ENCODE results near the gene CYP24A1.

Gene CYP24A1

DNA sequence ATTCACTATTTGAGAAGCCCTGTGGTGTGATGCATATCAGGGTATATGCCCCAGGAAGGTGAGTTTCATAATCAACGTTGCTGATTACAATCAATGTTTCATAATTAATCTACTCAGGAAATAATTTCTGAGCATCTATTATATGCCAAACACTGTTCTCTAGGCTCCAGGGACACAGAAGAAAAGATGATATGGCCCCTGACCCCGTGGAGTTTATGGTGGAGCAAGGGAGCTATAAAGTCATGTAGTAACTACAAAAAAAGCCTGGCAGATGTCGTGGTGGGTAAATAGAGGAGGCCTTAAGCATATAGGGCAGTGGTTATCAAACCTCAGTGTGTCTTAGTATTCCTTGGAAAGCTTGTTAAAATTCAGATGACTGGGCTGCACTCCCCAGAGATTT, 63.3 kb downstream of the CYP24A1 start:
- no peak for DNase-seq

DNA sequence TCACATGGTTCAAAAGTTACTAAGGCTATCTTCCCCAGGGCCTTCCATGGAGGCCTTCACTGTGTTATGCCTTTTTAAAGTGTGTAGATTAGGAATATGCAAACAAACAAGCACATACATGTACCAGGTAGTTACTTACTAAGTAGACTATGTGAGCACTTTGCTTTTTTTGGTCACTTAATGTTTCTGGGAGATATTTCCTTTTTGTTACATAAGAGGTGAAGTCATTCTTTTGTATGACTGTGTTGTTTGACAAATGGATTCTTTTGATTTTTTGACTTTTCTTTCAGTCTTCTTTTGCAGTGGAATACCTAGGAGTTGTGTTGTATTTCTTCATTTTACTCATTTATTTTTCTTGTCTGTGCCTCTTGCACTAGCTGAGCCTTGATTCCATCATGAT, 63.7 kb downstream of the CYP24A1 start:
- DNase-seq, result no peak

DNA sequence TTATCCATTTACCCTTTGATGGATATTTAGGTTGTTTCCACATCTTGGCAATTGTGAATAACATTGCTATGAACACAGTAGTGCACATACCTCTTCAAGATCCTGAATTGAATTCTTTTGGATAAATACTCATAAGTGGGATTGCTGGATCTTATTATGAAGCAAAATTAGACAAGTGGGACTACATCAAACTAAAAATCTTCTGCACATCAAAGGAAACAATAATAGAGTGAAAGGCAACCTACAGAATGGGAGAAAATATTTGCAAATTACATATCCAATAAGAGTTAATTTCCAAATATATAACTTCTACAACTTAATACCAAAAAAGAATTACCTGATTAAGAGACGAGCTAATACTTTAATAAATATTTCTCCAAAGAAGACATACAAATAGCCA, 65.0 kb downstream of the CYP24A1 start:
- DNase-seq, result no peak

DNA sequence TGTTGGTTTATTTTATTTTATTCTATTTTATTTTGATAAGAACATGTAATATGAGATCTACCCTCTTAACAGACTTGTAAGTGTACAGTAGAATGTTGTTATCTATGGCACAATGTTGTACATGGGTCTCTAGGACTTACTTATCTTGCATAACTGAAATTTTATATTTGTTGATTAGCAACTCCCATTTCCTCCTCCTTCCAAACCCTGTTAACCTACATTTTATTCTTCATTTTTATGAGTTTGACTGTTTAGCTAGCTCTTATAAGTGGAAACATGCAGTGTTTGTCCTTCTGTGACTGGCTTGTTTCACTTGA, 65.5 kb downstream of the CYP24A1 start:
- DNase-seq, result no peak

DNA sequence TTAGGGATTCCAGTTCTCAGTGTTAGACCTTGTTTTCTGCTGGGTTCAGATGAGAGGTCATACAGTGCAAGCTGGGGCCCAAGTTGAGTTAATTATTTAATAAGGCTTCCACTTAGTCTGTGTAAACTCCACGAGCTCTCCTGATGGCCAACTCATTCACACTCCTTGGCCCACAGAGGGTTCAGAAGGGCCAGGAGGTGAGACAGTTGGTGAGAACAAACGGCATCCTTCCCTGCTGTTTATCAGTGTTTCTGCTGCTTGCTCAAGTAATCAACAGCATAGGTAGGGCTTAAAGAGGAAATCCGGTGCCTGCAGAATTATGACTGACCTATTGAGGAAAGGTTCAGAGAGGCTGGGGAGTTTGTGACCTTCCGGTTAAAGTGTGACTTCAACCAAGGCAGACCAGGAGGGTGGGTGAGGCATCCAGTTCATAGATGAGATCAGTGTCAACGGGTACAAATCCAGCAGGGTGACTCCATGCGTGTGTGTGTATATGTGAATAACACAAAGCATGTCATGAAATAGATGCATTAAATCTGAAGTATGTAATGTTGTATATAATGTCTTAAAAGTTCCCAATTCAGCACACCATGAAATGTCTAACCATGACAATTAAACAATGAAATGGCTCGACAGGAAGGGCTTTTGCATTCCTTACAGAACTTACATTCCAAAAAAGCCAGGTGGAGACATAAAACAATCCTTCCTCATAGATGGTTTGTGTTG, 66.0 kb downstream of the CYP24A1 start:
- no peak for DNase-seq

DNA sequence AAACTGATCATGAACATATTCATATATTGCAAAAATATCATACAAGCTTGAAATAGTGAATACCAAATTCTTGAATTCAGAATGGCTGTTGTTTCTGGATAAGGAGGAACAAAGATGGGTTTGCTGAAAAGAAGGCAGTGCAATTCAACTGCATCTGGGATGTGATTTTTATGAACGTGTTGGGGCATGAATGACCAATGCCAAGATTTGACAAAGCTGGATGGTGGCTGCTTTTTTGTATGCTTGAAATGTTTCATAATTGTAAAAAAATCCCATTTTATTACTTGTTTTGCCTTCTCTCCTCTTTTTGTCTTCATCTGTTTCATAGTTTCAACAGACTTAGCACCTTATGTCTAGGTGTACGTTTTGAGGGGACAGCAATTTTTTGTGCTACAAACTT, 66.6 kb downstream of the CYP24A1 start:
- no peak for DNase-seq

DNA sequence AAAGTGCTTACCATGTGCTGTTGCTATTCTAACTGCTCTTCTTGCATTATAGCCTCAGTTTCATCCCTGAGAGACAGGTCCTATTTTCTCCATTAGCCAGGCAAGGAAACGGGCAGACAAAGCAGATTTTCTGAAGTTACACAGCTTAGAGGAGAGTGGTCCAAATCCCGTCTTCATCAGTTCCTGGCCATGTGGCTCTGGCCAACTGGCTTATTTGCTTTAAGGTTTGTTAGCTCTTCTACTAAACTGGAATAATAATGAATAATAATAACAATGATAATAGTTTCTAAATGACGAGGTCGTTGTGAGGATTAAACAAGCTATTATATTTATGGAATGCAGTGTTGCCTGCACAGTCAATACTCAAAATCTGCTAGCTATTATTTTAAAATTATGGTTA, 67.6 kb downstream of the CYP24A1 start:
- DNase-seq, result no peak

DNA sequence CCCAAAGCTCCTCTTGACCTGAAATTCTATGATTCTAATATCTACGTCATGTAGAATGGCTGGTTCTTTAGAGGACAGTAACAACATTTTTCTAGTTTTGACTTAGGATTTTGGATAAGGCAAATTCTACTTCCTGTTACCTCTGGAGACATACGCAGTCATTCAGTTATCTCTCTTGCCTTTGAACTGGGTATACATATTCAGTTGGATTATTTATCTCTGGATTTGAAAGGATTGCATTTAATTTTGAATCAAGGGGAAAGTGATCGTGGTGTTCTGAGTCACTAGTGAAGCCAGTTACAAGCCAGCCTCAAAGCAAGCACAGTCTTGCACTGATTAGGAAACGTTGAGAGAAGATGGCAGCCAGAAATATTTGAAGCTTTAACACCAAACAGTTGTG, 68.1 kb downstream of the CYP24A1 start:
- DNase-seq, result no peak

DNA sequence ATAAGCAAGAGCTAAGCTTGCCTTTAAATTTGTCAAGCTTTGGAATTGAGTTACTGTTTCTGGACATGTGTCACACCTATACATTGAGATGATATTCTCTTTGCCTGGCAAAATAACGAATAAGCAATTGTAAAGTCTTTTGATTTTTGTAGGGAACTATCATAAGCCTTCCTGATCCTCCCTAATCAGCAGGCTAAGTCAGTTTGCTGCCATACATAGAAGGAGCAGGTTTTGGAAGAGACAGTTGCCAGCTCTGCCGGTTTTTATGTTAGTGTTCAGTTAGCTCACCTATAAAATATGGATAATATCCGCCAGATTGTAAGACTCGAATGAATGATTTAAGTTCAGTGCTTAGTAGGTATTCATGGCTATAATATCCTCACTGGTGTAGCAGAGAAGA, 69.0 kb downstream of the CYP24A1 start:
- no peak for DNase-seq

DNA sequence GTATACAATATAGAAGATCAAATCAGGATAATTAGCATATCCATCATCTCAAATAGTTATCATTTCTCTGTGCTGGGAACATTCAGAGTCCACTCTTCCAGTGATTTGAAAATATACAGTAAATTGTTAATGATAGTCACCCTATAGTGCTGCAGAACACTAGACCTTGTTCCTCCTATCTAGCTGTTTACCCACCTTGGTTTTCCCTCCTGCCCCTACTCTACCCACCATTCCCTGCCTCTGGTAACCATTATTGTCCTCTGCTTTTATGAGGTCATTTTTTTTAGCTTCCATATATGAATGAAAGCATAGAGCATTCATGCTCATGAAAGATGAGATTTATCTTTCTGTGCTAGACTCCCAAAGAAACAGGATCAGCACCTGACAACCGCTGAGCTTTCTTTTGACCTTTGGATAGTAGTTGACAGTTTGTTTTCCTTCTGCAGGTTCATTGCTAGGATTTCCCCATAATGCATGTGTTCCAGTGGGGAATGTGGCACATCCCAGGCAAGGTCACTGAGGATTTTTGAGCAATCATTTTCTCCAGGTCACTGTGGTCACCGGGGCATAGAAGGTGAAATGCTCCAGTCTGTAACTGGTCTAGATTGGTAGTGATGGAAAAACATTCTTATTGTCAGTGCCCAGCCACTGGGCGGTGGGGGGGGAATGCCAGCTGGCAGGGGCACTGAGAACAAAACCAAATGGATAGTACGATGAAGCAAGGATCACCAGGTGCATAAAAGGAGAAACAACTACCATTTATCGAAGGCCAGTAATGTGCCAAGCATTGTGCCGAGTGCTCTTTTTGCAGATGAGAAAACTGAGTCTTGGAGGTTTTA, 69.8 kb downstream of the CYP24A1 start:
- DNase-seq, result no peak

All from Kasumi-1 (cell line).